ENCODE measurements around the gene CYP4F8.

Gene CYP4F8

DNA sequence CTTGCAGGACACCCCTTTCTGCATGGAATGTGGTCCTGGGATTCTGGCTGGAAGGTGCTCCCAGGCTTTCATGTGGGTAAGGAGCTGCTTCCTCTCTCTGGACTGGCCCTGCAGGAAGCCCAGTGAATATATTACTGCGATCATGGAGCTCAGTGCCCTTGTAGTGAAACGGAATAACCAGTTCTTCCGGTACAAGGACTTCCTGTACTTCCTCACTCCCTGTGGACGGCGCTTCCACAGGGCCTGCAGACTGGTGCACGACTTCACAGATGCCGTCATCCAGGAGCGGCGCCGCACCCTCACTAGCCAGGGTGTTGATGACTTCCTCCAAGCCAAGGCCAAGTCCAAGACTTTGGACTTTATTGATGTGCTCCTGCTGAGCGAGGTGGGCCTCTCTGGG is 8.0 kb downstream of the CYP4F8 start:
- no peak overlapping the region for H3K27ac Mint-ChIP-seq
- H3K27me3 Mint-ChIP-seq (ENCODE audit: low read depth, poor library complexity) = peaks cover 3% of the 10 kb centered on the region
- no peak for DNase-seq
- H3K4me3 Mint-ChIP-seq = no peak overlapping the region
- peaks cover 83% of the 10 kb centered on the region for H3K9me3 Mint-ChIP-seq
- H3K36me3 Mint-ChIP-seq (ENCODE audit: low read depth) = no peaks in the 10 kb centered on the region
- TF ChIP-seq, protein P1, sequence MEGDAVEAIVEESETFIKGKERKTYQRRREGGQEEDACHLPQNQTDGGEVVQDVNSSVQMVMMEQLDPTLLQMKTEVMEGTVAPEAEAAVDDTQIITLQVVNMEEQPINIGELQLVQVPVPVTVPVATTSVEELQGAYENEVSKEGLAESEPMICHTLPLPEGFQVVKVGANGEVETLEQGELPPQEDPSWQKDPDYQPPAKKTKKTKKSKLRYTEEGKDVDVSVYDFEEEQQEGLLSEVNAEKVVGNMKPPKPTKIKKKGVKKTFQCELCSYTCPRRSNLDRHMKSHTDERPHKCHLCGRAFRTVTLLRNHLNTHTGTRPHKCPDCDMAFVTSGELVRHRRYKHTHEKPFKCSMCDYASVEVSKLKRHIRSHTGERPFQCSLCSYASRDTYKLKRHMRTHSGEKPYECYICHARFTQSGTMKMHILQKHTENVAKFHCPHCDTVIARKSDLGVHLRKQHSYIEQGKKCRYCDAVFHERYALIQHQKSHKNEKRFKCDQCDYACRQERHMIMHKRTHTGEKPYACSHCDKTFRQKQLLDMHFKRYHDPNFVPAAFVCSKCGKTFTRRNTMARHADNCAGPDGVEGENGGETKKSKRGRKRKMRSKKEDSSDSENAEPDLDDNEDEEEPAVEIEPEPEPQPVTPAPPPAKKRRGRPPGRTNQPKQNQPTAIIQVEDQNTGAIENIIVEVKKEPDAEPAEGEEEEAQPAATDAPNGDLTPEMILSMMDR (IDR thresholded peaks at IDR 0.05) = no peak
- no peaks in the 10 kb centered on the region for H3K4me1 Mint-ChIP-seq

DNA sequence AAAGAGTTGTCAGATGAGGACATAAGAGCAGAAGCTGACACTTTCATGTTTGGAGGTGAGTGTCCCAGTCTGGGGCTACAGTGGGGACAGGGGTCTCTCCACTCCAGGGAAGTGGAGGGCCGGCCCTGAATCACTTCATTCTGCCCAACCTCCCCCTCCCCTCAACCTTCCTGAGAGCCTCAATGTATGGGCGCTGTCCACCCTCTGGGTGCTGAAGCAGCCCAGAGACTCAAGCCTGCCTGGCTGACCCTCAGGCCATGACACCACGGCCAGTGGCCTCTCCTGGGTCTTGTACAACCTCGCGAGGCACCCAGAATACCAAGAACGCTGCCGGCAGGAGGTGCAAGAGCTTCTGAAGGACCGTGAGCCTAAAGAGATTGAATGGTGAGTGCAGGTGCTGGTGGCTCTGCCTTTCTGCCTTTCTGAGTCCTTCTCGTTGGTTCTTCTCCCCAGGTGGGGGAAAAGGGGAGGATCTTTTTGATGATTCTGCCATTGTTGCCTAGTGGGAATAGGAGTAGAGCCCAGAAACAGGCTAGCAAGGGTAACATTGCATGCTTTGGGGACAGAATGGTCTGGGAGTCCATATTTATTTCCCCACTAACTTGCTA is 8.8 kb downstream of the CYP4F8 start:
- peaks cover 83% of the 10 kb centered on the region for H3K9me3 Mint-ChIP-seq
- peaks cover 3% of the 10 kb centered on the region for H3K27me3 Mint-ChIP-seq (ENCODE audit: low read depth, poor library complexity)
- no peak overlapping the region for H3K4me3 Mint-ChIP-seq
- H3K36me3 Mint-ChIP-seq (ENCODE audit: low read depth) = no peaks in the 10 kb centered on the region
- TF ChIP-seq, protein P1 (IDR thresholded peaks at IDR 0.05) = no peak
- DNase-seq = peak; percentile 33
- H3K4me1 Mint-ChIP-seq = no peaks in the 10 kb centered on the region
- H3K27ac Mint-ChIP-seq = no peak overlapping the region

DNA sequence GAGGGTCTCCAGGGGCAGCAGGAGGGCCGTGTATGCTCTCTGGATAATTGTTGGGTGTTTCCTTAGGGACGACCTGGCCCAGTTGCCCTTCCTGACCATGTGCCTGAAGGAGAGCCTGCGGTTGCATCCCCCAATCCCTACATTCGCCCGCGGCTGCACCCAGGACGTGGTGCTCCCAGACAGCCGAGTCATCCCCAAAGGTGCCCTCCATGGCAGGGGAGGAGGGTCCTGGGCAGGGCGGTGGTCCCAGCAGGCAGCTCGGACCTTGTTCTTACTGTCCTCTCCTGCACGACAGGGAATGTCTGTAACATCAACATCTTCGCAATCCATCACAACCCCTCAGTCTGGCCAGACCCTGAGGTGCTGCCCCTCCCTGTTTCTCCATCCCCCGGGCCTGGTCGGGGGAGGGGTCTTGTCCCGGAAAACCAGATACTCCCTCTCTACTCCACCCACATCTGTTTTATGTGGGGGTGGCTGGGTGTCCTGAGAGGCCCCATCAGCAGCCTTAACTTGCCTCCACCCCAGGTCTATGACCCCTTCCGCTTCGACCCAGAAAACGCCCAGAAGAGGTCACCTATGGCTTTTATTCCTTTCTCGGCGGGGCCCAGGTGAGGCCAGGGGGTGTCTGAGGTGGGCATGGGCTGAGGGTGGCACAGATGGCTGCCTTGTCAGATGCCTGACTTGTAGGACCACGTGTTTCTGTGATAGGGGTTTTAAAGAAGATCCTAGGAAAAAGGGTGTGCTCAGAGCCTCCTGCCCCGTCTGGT is 13.4 kb downstream of the CYP4F8 start:
- peaks cover 74% of the 10 kb centered on the region for H3K9me3 Mint-ChIP-seq
- TF ChIP-seq, protein P1 (IDR thresholded peaks at IDR 0.05) = no peak
- H3K36me3 Mint-ChIP-seq (ENCODE audit: low read depth) = no peaks in the 10 kb centered on the region
- no peak for DNase-seq
- H3K4me3 Mint-ChIP-seq = no peak overlapping the region
- H3K27ac Mint-ChIP-seq = no peak overlapping the region
- peaks cover 3% of the 10 kb centered on the region for H3K27me3 Mint-ChIP-seq (ENCODE audit: low read depth, poor library complexity)
- H3K4me1 Mint-ChIP-seq = no peaks in the 10 kb centered on the region

DNA sequence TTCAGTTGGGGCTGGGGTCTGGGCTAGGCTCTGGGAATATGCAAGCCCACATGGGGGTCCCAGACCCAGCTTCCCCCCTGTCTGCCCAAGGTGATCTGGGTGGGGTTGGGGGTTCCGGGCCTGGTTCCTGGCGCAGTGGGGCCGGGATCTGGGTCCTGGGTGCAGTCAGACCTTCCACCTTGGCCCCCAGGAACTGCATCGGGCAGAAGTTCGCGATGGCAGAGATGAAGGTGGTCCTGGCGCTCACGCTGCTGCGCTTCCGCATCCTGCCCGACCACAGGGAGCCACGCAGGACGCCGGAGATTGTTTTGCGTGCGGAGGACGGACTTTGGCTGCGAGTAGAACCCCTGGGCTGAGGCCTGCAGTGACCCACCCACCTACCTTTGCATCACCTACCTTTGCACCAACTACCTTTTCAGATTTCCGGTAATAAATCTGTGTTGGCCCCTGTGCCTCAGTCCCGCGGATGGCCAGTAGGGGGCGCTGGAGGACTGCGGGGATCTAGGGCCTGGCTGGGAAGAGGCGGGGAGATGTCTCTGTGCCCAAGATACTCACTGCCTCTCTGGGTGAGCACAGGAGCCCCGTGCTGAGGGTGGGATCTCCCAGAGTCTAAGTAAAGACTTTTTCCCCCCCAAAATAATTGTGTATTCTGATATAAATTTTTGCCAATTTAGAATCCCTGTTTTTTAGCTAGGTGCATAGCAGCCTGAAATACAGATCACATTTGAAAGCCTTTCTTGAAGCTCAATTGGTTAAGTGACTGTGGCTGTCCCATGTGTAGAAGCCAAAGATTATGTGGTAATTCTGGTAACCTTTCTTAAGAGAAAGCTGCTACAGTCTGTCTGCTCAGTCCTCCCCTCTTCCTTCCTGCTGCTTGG is 14.2 kb downstream of the CYP4F8 start:
- Mint-ChIP-seq H3K4me1 (no peaks in the 10 kb centered on the region), H3K4me3 (no peak overlapping the region), H3K27me3 (ENCODE audit: low read depth, poor library complexity) (peaks cover 3% of the 10 kb centered on the region), H3K9me3 (peaks cover 71% of the 10 kb centered on the region), H3K27ac (no peak overlapping the region), H3K36me3 (ENCODE audit: low read depth) (no peaks in the 10 kb centered on the region)
- DNase-seq = peak; percentile 45
- TF ChIP-seq, protein P1 (IDR thresholded peaks at IDR 0.05) = peak; percentile 26

DNA sequence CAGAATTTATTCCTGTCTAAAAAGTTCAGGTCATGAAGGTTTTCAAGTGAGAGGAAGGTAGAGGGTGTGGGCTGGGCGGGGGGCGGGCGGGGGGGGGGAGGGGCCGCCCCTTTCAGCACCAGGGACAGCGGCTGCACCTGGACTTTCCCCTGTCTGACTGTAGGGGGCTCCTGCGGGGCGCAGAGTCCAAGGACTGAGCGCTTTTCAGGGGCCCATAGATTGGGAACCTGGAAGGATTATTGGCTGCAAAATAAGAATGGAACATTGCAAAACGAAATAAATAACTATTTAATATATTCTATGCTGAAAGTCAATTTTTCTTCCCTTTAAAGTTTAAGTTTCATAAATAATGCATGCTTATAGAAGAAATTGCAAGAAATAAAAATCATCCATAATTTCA is 16.8 kb downstream of the CYP4F8 start:
- no peaks in the 10 kb centered on the region for H3K36me3 Mint-ChIP-seq (ENCODE audit: low read depth)
- H3K4me1 Mint-ChIP-seq = no peaks in the 10 kb centered on the region
- H3K9me3 Mint-ChIP-seq = peaks cover 75% of the 10 kb centered on the region
- TF ChIP-seq, protein P1 (IDR thresholded peaks at IDR 0.05) = no peak
- H3K27ac Mint-ChIP-seq = no peak overlapping the region
- no peak overlapping the region for H3K4me3 Mint-ChIP-seq
- peaks cover 3% of the 10 kb centered on the region for H3K27me3 Mint-ChIP-seq (ENCODE audit: low read depth, poor library complexity)
- no peak for DNase-seq
